Stimulated activated CD8-positive, alpha-beta memory T cell treated with anti-CD3 and anti-CD28 coated beads, Interleukin-2, amount 100 ng/mL, for 48 hours (primary cell): ENCODE data around the gene MDFI.
A peak's percentile ranks its signal among the peaks of the same experiment; 100 is the strongest.

Experiments used
- DNase-seq, 2 donors: peaks; one replicate each; pipeline ENCODE4 v3.0.0-alpha.2; 2020; ENCODE audit warnings: low read depth in 2 of 2

Gene MDFI

GRCh38 chr6:41672016-41672415 is 33.7 kb downstream of the MDFI start:
- no peak for DNase-seq

DNA sequence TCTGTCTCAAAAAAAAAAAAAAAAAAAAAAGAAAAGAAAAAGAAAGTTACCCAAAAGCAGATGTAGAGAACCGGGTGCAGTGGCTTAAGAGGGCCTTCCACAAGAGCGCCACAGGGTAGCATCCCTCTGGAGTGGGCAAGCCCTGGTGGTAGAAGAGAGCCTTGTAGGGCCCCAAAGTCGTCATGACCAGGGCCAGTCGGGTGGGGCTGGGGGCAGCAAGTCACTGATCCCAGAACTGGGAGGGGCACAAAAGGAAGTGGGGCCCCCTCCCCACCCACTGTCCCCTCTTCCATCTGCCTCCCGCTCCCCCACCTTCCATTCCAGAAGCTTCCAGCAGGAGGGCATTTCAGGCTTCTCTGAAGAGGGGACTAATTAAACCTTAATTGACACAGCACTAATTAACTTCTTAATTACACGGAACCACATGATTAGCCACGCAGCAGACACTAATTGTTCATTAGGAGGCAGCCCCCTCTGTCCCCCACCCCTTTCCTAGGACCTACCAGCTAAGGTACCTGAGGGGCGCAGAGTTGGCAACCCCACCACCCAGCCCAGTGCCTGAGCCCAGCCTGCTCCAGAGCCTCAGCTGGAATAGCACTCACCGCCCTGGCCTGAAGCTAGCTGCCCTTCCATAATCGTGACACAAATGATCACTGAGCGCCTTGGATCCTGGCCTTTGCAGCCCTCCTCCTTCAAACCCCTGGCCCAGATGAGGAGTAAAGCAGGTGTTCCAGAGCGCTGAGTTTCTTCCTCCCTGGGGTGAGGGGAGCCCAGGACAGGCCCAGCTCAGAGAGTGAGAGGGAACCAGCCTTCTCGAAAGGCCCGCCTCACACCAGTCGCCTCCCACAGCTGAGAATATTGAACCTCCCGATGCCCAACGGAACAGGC is 34.8 kb downstream of the MDFI start:
- no peak for DNase-seq

- DNase-seq: no peak
Observed at GRCh38 chr6:41673704-41674000, 35.4 kb downstream of the MDFI start.

- no peak for DNase-seq
Observed at GRCh38 chr6:41674231-41675000, 36.1 kb downstream of the MDFI start.

DNA sequence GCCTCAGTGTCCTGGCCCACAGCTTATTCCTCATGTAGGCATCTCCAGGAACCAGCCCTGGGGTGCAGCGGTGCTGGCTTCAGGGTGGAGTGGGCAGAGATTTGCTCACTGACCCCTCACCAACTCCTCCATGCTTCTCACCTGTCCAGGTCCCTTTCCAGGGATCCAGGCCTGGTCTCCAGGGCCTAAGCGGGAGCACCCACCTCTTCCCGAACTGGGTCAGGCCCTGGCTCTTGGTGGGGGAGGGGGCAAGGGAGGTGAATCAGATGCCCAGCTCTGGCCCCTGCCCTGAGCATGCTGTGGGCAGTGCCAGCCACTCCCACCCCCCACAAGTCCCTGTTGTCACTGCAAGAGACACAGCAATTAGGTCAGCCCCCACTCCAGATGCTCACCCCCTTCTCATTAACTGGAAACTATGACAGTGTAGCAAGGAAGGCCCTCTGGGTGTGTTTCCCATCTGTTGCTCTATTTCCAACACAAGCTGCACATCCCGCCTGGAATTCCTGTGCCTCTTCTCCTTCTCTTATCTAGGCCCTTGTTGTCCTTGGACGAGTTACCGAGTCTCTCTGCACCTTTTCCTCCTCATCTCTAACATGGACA is 37.0 kb downstream of the MDFI start:
- DNase-seq: no peak

GRCh38 chr6:41675992-41676391 is 37.7 kb downstream of the MDFI start:
- DNase-seq: no peak

GRCh38 chr6:41676431-41676830 is 38.2 kb downstream of the MDFI start:
- DNase-seq: no peak

- no peak for DNase-seq
Observed at GRCh38 chr6:41677124-41677921, 39.1 kb downstream of the MDFI start.

- DNase-seq: no peak
Observed at GRCh38 chr6:41678511-41679084, 40.3 kb downstream of the MDFI start.

- no peak for DNase-seq
Observed at GRCh38 chr6:41679696-41680095, 41.4 kb downstream of the MDFI start.

DNA sequence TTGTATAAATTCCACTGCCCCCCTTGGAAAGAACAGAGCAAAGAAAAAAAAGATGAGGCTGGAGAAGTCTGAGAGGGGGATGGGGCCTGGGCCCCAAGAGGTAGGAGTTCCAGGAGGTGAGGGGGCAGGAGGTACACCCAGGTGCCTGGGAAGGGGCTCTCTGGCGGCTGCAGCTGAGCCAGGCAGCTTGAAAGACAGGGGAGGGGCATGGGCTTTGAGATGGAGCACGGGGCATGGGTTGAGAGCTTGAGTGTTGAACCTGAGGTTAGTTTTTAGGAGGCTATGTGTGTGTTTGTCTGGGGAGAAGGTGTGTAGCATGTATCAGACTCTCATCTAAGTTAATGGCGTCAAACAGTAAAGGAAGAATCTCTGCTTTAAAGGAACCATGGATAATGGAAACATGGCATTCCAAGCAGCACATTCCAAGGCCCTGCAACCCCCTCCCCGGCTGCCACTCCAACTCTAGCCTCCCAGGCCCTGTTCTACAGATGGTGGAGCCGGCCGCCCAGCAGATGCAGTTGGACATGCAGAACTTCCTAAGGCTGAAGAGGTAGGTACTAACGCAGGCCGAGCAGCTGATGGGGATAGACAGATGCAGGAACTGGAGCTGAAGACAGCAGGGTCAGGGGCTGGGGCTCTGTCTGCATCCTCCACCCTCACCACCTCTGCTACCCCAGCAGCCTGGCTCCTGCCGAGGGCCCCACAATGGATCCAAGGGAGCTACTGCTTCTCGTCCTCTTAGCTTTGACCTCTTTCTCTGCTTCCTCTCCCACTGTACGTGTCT is 42.1 kb downstream of the MDFI start:
- DNase-seq: no peak

GRCh38 chr6:41682056-41682477 is 43.8 kb downstream of the MDFI start:
- peak; percentile 49 to 60 for DNase-seq

- DNase-seq: no peak
Observed at GRCh38 chr6:41682497-41683272, 44.4 kb downstream of the MDFI start.

- no peak for DNase-seq
Observed at GRCh38 chr6:41683273-41683522, 44.9 kb downstream of the MDFI start.

GRCh38 chr6:41683523-41684310 is 45.4 kb downstream of the MDFI start:
- DNase-seq: peak; percentile 69

GRCh38 chr6:41684311-41685180 is 46.3 kb downstream of the MDFI start:
- no peak for DNase-seq

GRCh38 chr6:41685641-41686380 is 47.5 kb downstream of the MDFI start:
- no peak for DNase-seq
